Measurements from ENCODE around the gene PUM1. TPM values are rescaled to one million over a fixed set of nuclear protein-coding genes. Genes with fewer than 3 reads are reported as not detected.

The PUM1 gene
- total RNA-seq, 2 donors from 2014 or later = 111 to 118 TPM

- peak; percentile 15 for ATAC-seq
- intact Hi-C loops (cut with DNase I, micrococcal nuclease) = loop anchor here in 1 of 2 donors (10.0 kb wide), 1 partner anchor 194 kb away; the partner anchor contains the start of gene MATN1
- DNase-seq = no peak
Measured at GRCh38 chr1:30919025-30919881, 146.3 kb downstream of the PUM1 start.

DNA sequence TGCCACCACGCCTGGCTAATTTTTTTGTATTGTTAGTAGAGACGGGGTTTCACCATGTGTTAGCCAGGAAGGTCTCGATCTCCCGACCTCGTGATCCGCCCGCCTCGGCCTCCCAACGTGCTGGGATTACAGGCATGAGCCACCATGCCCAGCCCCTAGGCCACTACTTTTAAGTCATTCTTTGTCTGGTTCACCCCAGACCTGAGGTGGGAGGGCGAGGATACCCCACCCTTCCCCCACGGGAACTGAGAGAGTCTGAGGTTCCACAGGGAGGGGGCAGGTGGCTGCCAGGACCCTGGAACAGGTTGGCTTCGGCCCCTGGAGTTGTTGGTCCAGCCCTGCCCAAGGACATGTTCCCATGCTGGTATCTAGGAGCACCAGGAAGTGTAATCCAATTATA lies 149.2 kb downstream of the PUM1 start:
- intact Hi-C loops (cut with DNase I, micrococcal nuclease) = loop anchor here in 1 of 2 donors (10.0 kb wide), 1 partner anchor 191 kb away; the partner anchor contains the start of gene MATN1
- DNase-seq (peak in 1 of 2 donors; percentile 11), ATAC-seq (no peak)

DNA sequence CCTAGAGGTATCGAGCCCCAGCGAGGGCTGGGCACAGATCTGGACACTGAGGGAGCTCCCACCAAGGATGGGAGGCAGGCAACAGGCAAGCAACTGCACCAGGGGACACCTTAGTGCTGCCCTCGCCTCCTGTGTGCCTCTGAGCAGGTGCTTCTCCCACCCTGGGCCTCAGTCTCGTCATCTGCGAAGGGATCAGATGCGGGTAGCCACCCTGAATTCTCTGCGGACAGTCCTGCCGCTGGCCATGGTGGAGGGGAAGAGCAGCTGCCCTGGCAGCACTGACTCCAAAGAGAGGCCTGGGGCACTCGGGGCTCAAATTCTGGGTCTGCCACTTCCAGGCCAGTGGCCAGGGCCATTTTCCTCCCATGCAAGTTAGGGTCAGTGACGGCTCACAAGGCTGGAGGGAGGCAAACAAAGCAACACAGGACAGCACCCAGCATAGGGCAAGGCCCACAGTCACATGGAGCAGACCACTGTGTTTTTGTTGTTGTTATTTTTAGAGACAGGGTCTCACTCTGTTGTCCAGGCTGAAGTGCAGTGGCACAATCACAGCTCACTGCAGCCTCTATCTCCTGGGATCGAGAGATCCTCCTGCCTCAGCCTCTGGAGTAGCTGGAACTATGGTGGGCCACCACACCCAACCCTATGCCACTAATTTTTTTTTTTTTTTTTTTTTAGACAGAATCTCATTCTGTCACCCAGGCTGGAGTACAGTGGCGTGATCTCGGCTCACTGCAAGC lies 149.9 kb downstream of the PUM1 start:
- intact Hi-C loops (cut with DNase I, micrococcal nuclease) = loop anchor here in 1 of 2 donors (10.0 kb wide), 1 partner anchor 191 kb away; the partner anchor contains the start of gene MATN1
- DNase-seq = peak in 1 of 2 donors; percentile 8
- no peak for ATAC-seq

DNA sequence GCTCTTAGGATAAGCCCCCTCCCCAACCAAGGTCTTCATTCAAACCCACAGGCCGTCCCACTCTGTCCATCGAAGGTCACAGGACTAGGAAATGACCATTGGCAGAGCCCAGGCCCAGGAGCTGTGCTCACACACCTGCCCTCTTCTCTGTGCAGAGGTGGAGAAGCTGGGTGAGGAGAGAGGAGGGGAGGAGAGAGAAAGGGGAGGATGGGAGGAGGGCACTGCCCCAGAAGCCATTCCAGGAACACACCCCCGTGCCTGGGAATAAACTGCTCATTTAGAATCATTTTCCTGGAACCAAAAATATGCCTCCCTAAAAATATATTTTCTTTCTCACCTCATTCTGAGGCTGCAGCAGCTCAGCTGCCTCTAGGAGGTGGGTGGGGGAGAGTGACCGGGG lies 150.6 kb downstream of the PUM1 start:
- intact Hi-C loops (cut with DNase I, micrococcal nuclease) = loop anchor here (5.0 to 10.0 kb wide), 3 partner anchors 113 to 190 kb away; partner anchors contain the start of gene MATN1 (in 1 of the 2)

DNA sequence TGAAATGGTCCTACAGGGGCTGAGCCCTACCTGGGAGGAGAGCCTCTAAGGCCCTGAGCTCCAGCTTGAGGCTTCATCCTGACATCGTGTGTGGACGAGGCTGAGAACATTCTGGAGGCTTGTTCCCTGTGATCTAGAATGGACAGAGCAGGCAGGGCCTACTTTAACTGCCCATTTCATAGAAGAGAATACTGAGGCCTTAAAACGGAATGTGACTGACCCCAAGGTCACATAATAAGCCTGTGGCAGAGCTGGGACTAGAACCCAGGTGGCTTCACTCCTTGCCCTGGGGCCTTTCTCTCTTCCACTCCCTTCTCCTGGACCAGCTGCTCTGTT lies 151.0 kb downstream of the PUM1 start:
- DNase-seq = no peak
- intact Hi-C loops (cut with DNase I, micrococcal nuclease) = loop anchor here (5.0 to 10.0 kb wide), 3 partner anchors 112 to 190 kb away; partner anchors contain the start of gene MATN1 (in 1 of the 2)
- ATAC-seq = no peak

More for the DNA sequence above, 150.6 kb downstream of the PUM1 start:
- DNase-seq (no peak), ATAC-seq (no peak)

DNA sequence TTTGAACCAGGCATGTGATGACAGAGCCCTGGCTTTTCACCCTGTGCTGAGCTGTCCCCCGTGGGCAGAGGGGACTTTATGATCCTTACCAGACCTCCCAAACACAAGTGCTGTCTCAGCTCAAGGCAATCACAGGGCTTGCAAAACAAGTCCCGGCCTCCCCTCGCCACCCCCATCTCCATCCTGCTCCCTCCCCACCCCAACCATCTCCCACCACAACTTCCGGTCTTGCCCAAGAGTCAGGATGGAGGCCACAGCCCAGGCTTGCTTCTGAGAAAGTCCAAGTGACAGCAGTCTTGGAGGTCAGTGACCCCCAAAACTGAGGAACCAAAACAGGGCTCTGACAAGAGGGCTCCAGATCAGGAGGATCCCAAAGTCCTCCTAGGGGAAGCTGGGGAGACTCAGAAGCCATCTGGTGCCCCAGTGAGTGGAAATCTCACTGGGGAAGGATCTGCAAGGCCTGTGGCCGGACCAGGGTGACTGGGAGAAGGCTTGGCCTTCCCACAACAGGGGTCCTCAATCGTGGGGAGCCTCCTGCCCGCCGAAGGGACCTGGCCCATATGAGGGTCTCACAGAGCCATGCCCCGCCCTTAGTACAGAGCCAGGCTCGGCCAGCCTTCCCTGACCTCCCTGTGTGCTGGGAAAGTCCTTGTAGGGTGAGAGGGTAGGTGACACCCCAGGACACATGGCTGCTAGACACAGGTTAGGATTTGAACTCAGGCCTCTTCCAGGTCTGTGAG lies 152.4 kb downstream of the PUM1 start:
- DNase-seq (peak; percentile 45 to 63), ATAC-seq (no peak)
- intact Hi-C loops (cut with DNase I, micrococcal nuclease) = loop anchor here (5.0 to 10.0 kb wide), 3 partner anchors 111 to 188 kb away; partner anchors contain the start of gene MATN1 (in 1 of the 2)

GRCh38 chr1:30912224-30912623 lies 153.3 kb downstream of the PUM1 start:
- ATAC-seq (no peak), DNase-seq (no peak)
- intact Hi-C loops (cut with DNase I, micrococcal nuclease) = loop anchor here (5.0 to 10.0 kb wide), 3 partner anchors 110 to 187 kb away; partner anchors contain the start of gene MATN1 (in 1 of the 2)

- DNase-seq (peak; percentile 85 to 96), ATAC-seq (peak; percentile 82)
- intact Hi-C loops (cut with DNase I, micrococcal nuclease) = loop anchor here (5.0 to 10.0 kb wide), 3 partner anchors 109 to 187 kb away; partner anchors contain the start of gene MATN1 (in 1 of the 2)
Measured at GRCh38 chr1:30911059-30911954, 154.2 kb downstream of the PUM1 start.

GRCh38 chr1:30909365-30910068 lies 156.0 kb downstream of the PUM1 start:
- intact Hi-C loops (cut with DNase I, micrococcal nuclease) = loop anchor here (5.0 to 10.0 kb wide), 3 partner anchors 107 to 185 kb away; partner anchors contain the start of gene MATN1 (in 1 of the 2)
- DNase-seq = peak in 1 of 2 donors; percentile 42
- peak; percentile 6 for ATAC-seq

DNA sequence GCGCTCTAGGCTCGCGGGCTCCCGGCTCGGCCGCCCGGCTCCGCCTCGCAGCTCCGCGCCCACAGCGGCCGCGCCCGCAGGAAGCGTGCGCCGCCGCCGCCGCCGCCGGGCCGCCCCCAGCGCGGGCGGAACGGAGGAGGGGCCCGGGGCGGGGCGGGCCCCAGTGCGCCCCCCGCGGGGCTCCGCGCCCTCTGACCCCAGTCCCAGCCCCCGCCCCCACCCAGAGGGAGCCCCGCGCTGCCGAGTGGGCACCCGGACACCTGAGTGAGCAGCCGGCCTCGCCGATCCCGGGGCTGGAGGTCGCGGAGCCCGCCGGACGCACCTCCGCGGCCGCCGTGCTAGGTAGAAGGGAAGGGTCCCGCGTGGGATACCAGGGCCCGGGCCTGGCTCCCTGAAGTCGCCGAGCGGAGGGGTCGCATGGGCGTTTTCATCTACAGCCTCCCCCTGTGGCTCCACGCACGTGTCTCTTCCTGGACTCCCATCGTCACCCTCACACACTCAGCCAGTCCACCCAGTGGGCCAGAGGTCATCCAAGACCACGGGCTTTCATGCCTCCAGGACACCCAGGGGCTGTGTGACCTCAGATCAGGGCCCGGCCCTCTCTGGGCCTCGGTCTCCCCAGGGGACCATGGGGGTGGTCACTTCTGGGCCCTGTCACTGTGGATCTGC lies 156.7 kb downstream of the PUM1 start, which contains the start of gene SDC3:
Gene SDC3, minus strand, starts transcription at position 63 of the 669 bp plus-strand sequence. CDS start 172 bp downstream, outside the sequence.
- DNase-seq (peak in 1 of 2 donors; percentile 41), ATAC-seq (peak; percentile 71)
- intact Hi-C loops (cut with DNase I, micrococcal nuclease) = no loop called here

- intact Hi-C loops (cut with DNase I, micrococcal nuclease) = no loop called here
- DNase-seq (no peak), ATAC-seq (no peak)
Measured at GRCh38 chr1:30908316-30908695, 157.2 kb downstream of the PUM1 start.

GRCh38 chr1:30907481-30908315 lies 157.8 kb downstream of the PUM1 start:
- no peak for DNase-seq
- intact Hi-C loops (cut with DNase I, micrococcal nuclease) = no loop called here
- no peak for ATAC-seq

- DNase-seq = no peak
Measured at GRCh38 chr1:30906631-30907441, 158.7 kb downstream of the PUM1 start.

DNA sequence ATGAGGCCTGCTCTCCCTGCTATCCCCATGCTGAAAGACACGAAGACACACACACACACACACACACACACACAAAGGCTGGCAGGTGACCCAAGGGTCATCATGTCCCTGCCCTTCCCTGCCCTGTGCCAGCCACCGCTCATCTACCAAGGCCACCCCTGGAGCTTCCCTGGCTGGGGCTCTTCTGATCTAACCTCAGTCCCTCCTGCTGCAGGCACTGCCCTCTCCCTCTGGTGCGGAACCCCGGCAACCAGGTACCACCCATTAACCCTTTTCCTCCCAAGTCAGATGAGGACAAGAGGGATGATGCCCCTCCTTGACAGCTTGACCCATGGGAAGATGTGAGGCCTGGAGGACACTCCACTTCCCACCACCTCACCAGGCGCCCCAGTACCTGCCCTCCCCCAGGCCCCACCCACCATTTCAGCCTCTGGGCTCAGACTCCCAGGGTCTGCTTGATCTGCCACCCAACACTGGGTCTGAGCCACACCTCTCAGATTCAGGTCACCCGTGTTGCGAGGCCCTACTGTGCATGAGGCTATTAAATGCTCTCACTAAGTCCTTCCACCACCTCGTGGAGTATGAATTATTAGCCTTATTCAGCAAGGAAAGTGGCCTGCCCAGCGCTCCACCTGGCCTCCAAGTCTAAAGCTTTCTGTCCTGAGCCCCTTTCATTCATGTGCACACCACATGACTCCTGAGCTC lies 159.4 kb downstream of the PUM1 start:
- intact Hi-C loops (cut with DNase I, micrococcal nuclease) = no loop called here
- ATAC-seq (no peak), DNase-seq (no peak)

More at GRCh38 chr1:30906631-30907441, 158.7 kb downstream of the PUM1 start:
- intact Hi-C loops (cut with DNase I, micrococcal nuclease) = no loop called here
- no peak for ATAC-seq
